Myocyte (in vitro differentiated cells): Measurements from ENCODE around the gene NKAIN4. TPM values are rescaled to one million over a fixed set of nuclear protein-coding genes. Genes with fewer than 3 reads are reported as not detected.
A peak's percentile ranks its signal among the peaks of the same experiment; 100 is the strongest.

Source experiments
- DNase-seq: peaks from one replicate; pipeline ENCODE4 v3.0.0-alpha.2; 2012; ENCODE audit warnings: low read depth
- microRNA counts: library from miRNA; unstranded; fragments of <30 nt; microRNA quantifications from one replicate; lab custom pipeline; 2016
- microRNA-seq: library from miRNA; unstranded; fragments of <30 nt; microRNA quantifications from one replicate; pipeline ENCODE4, GENCODE V29; 2016
- total RNA-seq: library from RNA; depleted of rRNA; stranded (reverse); fragments of >200 nt; gene quantifications from 2 replicates; pipeline ENCODE4 v1.2.3, GENCODE V29; 2014

NKAIN4 gene
- total RNA-seq, 1 donor from 2014 or later: not detected

DNA sequence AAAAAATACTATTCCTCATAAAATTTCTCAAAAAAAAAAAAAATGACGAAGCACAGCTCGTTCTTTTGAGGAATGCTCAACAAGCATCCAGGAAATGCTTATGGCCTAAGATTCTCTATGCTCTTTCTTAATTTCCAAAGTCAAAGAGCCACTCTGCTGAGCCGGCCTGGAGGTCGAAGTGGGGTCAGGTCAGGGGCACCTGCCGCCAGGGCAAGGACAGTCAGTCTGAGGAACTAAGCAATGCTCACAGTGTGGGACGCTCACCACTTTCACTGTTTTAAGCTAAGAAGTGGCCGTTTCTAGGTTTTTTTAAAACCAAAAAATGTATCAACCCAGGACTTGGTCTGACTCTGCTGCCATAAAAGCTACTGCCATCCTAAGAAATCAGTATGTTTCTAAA, 55.7 kb downstream of the NKAIN4 start:
- no peak for DNase-seq

DNA sequence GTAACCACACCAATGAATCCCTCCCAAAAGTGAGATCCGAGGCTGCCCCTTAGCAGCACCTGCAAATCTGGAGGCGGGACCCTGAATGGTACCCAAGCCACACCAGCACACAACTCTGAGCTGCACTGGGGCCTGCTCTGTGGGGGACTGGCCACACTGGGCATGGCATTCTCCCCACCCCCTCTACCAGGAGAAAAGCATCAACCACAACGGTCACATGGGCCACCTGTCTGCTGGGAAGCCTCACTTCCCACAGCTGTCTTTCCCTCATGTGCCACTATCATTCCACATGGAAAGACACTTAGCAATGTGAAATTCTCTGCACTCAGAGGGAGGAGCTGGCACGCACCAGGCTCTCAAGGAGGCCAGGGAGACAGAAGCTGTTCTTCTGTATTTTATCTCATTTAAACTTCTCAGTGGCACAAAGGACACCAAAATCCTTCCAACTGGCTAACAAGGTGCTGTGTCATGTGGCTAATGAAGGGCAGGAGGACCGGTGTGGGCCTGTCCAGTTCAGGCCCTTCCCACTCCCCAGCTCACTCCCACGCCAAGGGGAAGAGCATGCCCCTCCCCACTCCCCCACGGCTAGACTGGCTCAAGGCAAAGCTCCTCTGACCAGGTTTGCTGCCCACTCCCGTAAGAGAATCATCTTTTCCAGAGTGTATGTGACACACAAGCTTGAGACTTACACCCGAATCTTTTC, 57.3 kb downstream of the NKAIN4 start:
- peak; percentile 88 for DNase-seq

DNA sequence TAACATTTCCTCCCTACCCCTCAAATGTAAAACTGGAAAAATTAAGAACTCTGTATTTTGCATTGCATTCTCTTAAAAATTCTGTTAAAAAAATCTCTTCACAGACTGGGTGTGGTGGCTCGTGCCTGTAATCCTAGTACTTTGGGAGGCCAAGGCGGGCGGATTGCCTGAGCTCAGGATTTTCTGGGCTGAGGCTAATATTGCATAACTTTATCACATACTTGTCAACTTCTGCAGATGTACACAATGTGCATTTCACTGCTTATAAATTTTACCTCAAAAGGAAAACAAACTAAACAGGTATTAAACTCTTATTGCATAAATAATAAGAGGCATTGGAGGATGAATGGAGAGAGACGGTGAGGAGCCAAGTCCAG, 59.5 kb downstream of the NKAIN4 start:
- no peak for DNase-seq

DNA sequence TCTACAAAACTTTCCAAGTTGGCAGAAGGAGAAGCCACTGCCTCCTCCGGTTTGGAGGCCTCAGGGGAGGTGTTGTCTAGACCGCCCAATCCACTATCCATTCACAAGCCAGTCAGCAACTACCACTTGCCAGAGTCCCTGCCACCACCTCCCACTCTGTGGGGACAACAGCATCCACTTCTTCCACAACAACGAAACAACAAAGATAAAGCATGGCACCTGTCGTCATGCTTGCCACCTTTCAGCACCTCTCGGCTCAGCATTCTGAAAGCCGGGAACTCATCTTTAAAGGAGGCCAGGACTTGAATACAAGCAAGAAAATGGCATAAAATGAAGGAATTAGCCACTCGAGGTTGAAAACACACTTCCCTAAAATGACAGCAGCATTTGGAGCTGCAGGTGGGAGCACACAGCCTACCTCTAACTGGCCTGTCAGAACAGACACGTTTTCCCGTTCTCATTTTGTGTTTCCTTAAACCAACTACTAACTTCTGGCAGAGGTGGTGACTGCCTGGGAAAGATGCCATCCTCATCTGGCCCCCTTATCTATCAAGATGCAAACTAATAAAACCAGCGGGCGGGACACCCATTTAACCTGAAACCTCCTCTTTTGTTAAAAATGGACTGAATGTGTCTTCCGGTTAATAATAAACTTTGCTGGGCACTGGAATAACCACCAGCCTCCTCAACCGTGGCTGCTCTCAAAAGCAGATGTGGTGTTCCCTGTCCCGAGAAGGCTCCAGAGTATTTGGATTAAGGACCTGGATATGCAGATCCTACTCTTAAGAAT, 60.1 kb downstream of the NKAIN4 start:
- DNase-seq: no peak

DNA sequence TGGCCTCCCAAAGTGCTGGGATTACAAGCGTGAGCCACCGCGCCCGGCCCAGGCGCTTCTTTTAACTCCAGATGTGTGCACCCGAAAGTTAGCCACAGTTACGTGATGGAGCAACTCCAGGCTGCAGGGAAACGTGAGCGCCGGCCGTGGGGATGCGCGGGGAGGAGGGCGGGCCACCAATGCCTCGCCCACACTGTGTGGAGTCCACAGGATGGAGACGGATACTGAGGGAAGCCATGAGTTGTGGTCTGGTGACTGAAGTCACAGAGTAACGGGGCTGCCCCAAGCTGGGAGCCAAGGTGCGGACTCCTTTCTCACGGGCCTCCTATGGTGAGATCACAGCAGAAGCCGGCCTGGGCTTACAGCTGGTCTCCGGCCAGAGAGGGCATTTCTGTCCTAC, 61.5 kb downstream of the NKAIN4 start:
- DNase-seq: no peak

DNA sequence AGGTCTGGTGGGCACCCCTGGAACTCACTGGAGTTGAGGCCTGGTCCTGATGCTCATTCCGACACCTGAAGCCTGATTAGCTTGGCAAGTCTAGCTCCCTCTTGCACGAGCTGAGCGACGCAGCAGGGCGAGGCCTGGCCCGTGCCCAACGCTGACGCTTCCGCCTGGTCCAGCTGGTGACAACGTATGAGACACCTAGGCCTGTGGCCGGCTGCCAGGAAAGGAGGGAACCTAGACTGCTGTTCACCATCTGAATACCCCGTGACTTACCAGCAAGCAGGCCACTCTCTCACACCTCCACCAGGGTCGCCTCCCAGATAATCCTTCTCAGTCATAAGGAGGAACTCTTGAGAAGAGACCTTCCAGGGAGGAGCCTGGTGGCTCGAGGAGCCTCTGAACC, 62.9 kb downstream of the NKAIN4 start:
- DNase-seq: no peak

DNA sequence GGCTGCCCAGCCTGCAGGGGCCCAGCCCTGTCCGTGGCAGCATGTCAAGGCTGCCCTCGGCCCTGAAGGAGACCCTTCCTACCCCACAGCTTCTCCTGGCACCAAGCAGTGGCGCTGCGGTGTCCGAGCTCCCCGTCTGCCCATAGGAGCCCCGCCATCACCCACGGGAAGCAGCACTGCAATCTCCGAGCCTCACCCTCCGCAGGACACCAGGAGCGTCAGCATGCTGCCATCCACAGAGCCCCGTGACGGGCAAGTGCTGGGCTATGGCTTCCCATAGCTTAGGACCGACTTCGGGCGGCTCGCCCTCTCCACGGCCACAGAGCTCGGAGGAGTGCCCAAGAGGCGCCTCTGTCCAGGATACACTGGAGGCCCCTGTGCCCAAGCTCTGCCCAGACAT, 63.4 kb downstream of the NKAIN4 start:
- DNase-seq: no peak

MicroRNAs encoded within 50 kb of the gene (microRNA counts, 767-probe panel; counts per million panel counts)
- not detected for microRNA hsa-miR-3196 (lab: Ali Mortazavi, UCI)

Small RNA genes lying within 50 kb of the gene (microRNA-seq; reads per million reads assigned to microRNA genes)
- gene MIR3196: not detected
- 0.48 reads per million for gene MIR4326

Other genes with a start within 250 kb of the NKAIN4 start
- gene BHLHE23, start 247.5 kb downstream of the NKAIN4 start, total RNA-seq: not detected in 2 replicates
- gene YTHDF1, start 38.3 kb downstream of the NKAIN4 start, total RNA-seq: 28.5 and 36.1 TPM in 2 replicates
- not detected in 2 replicates for gene BIRC7, start 18.6 kb downstream of the NKAIN4 start, total RNA-seq
- gene ARFGAP1, start 18.4 kb upstream of the NKAIN4 start, total RNA-seq: 83.8 and 96.3 TPM in 2 replicates
- gene COL20A1, start 38.7 kb upstream of the NKAIN4 start, total RNA-seq: 0.05 and 0.21 TPM in 2 replicates
- gene CHRNA4, start 106.9 kb upstream of the NKAIN4 start, total RNA-seq: not detected in 2 replicates
- gene KCNQ2, start 218.2 kb upstream of the NKAIN4 start, total RNA-seq: not detected in 2 replicates
- 456 and 555 TPM in 2 replicates for gene EEF1A2, start 244.6 kb upstream of the NKAIN4 start, total RNA-seq